ENCODE measurements around the gene SPDYE17.
"Not testable (repeated sequence)": the region's sequence is repeated elsewhere in the genome, so short reads cannot be mapped to it uniquely, and the experiment has no call there.

The SPDYE17 gene

GRCh38 chr7:76972391-76972790, 59.8 kb downstream of the SPDYE17 start:
- not testable (repeated sequence) for DNase-seq (ENCODE audit: low spot score)

All from AG08396 (cell line).